Aorta (tissue), 5 donors: ENCODE measurements around the gene SLC4A5. TPM values are rescaled to one million over a fixed set of nuclear protein-coding genes. Genes with fewer than 3 reads are reported as not detected.

ENCODE experiments used
- ATAC-seq: fragments of 200-7000 bp; cut with Tn5 transposase; one replicate; pipeline ENCODE4 v1.9.1; 2022; ENCODE audit warnings: moderate library complexity; ENCODE audit not compliant: low FRiP score
- DNase-seq, 2 donors: peaks; one replicate each; pipeline ENCODE4 v3.0.0-alpha.2; 2020
- H3K27ac ChIP-seq, 2 donors: one replicate each; pipeline ENCODE4 v1.5.1; 2013; ENCODE audit warnings: low read length in 2 of 2, mild to moderate bottlenecking in 2 of 2, moderate library complexity in 2 of 2, control low read depth in 1 of 2, inconsistent platforms in 1 of 2, low read depth in 1 of 2
- H3K27me3 ChIP-seq, 2 donors: one replicate each; pipeline ENCODE4 v1.6.1; 2013; ENCODE audit warnings: control low read depth in 1 of 2, low read length in 1 of 2, mild to moderate bottlenecking in 1 of 2, moderate library complexity in 1 of 2; ENCODE audit not compliant: insufficient read depth in 2 of 2, control insufficient read depth in 1 of 2
- H3K36me3 ChIP-seq, 2 donors: one replicate each; pipeline ENCODE4 v1.6.1; 2013; ENCODE audit warnings: control low read depth in 1 of 2, low read length in 1 of 2, mild to moderate bottlenecking in 1 of 2; ENCODE audit not compliant: insufficient read depth in 2 of 2, control insufficient read depth in 1 of 2
- H3K4me1 ChIP-seq, 2 donors: one replicate each; pipeline ENCODE4 v1.6.1; 2013; ENCODE audit warnings: low read length in 2 of 2, control low read depth in 1 of 2, mild to moderate bottlenecking in 1 of 2, moderate library complexity in 1 of 2; ENCODE audit not compliant: insufficient read depth in 2 of 2, control insufficient read depth in 1 of 2
- H3K4me3 ChIP-seq, 2 donors: one replicate each; pipeline ENCODE4 v1.5.1; 2013; ENCODE audit warnings: low read length in 2 of 2, control low read depth in 1 of 2, mild to moderate bottlenecking in 1 of 2
- H3K9me3 ChIP-seq: one replicate; pipeline ENCODE4 v1.6.1; 2013; ENCODE audit warnings: mild to moderate bottlenecking, low read length; ENCODE audit not compliant: control insufficient read depth
- WGBS, 2 donors: extraction: QIAGEN DNeasy Blood & Tissue Kit; methylation state at CpG; one replicate each; pipeline ENCODE4 v1.1.7; 2013; 5-methylcytosine and 5-hydroxymethylcytosine counted together
- intact Hi-C, 2 donors: fragments of 100-400 bp; cut with DNase I; formaldehyde crosslinking; loops; one replicate each; pipeline versions ENCODE4 v1.14.2 to v1.15.0; 2022
- polyA plus RNA-seq, 2 donors: library from polyadenylated mRNA; stranded (reverse); fragments of 200-250 nt; gene quantifications; one replicate each; pipeline ENCODE4 v1.2.3, GENCODE V29; 2013
- total RNA-seq, 2 donors: library from RNA; stranded (reverse); fragmentation: NEBNext Ultra II Directional; extraction: Animal tissue kit (Norgen Biotek cat#: 25700); gene quantifications; one replicate each; pipeline ENCODE4 v1.2.1, GENCODE V29; 2021
- donor health status: healthy with polysubstance abuse.
- donor health status: Bipolar disorder and iron deficiency.
- donor health status: DM: no; HTN: no; CAD: no.
- donor health status: DM: no; HTN: no; CAD: no.
- donor health status: DM: yes; HTN: yes; CAD: no.

Gene SLC4A5
- total and polyA plus RNA-seq, 4 donors: 1.6 to 7.3 (median 6.2) TPM; not detected in 1

GRCh38 chr2:74328573-74328972 lies 14.6 kb downstream of the SLC4A5 start:
- intact Hi-C loops: no loop called here
- H3K36me3 ChIP-seq: peaks cover 3 to 4% of the 10 kb centered on the region in 2 donors

GRCh38 chr2:74328074-74328473 lies 15.1 kb downstream of the SLC4A5 start:
- Histone ChIP-seq H3K27ac (no peak overlapping the region), H3K9me3 (no peaks in the 10 kb centered on the region), H3K4me3 (no peak overlapping the region), H3K4me1 (no peaks in the 10 kb centered on the region), H3K36me3 (peaks cover 2 to 4% of the 10 kb centered on the region in 2 donors), H3K27me3 (no peaks in the 10 kb centered on the region)
- no peak for ATAC-seq
- WGBS, 2 donors: 88 to 90% methylated on average over 2 of the region's 2 CpGs
- no peak for DNase-seq
- intact Hi-C loops: no loop called here

More at GRCh38 chr2:74328573-74328972, 14.6 kb downstream of the SLC4A5 start:
- Histone ChIP-seq H3K27me3 (no peaks in the 10 kb centered on the region), H3K9me3 (no peaks in the 10 kb centered on the region), H3K4me3 (no peak overlapping the region), H3K4me1 (no peaks in the 10 kb centered on the region), H3K27ac (no peak overlapping the region)
- ATAC-seq: no peak
- WGBS, 2 donors: 77 to 81% methylated on average over 2 of the region's 2 CpGs
- no peak for DNase-seq

GRCh38 chr2:74327627-74328026 lies 15.6 kb downstream of the SLC4A5 start:
- no peak overlapping the region for H3K27ac ChIP-seq
- intact Hi-C loops: no loop called here
- no peaks in the 10 kb centered on the region for H3K9me3 ChIP-seq
- peaks cover 2 to 4% of the 10 kb centered on the region in 2 donors for H3K36me3 ChIP-seq
- no peaks in the 10 kb centered on the region for H3K4me1 ChIP-seq
- ATAC-seq (no peak), DNase-seq (no peak)
- WGBS, 2 donors: 96 to 97% methylated on average over 1 of the region's 1 CpG
- H3K27me3 ChIP-seq: no peaks in the 10 kb centered on the region
- H3K4me3 ChIP-seq: no peak overlapping the region

GRCh38 chr2:74327199-74327598 lies 16.0 kb downstream of the SLC4A5 start:
- no peak overlapping the region for H3K4me3 ChIP-seq
- no peaks in the 10 kb centered on the region for H3K27me3 ChIP-seq
- H3K9me3 ChIP-seq: no peaks in the 10 kb centered on the region
- intact Hi-C loops: no loop called here
- 86 to 89% methylated on average over 5 of the region's 5 CpGs for WGBS, 2 donors
- H3K27ac ChIP-seq: no peak overlapping the region
- ATAC-seq (no peak), DNase-seq (no peak)
- H3K36me3 ChIP-seq: peaks cover 2 to 3% of the 10 kb centered on the region in 2 donors
- H3K4me1 ChIP-seq: no peaks in the 10 kb centered on the region

DNA sequence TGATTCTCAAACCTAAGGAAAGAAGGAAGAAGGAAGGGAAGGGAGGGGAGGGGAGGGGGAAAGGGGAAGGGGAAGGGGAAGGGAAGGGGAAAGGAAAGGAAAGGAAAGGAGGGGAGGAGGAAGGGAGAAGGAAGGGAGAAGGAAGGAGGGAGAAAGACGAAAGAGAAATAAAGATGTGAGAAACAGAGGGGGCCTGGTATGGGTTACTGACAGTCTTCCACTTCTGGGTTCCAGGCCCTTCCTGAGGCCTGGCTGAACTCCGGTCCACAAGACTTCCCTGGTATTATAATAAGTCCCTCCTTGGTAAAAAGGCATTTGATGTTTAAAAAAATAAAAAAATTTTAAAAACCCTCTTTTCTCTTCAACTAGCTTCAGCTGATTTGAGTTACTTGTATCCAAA lies 17.4 kb downstream of the SLC4A5 start:
- DNase-seq (no peak), ATAC-seq (no peak)
- Histone ChIP-seq H3K9me3 (no peaks in the 10 kb centered on the region), H3K36me3 (peaks cover 0 to 2% of the 10 kb centered on the region in 2 donors), H3K27me3 (no peaks in the 10 kb centered on the region), H3K4me1 (no peaks in the 10 kb centered on the region), H3K27ac (no peak overlapping the region), H3K4me3 (no peak overlapping the region)
- 90 to 91% methylated on average over 2 of the region's 2 CpGs for WGBS, 2 donors
- intact Hi-C loops: no loop called here

GRCh38 chr2:74321737-74322136 lies 21.5 kb downstream of the SLC4A5 start:
- no peak overlapping the region for H3K4me3 ChIP-seq
- H3K27ac ChIP-seq: no peak overlapping the region
- DNase-seq: no peak
- no peaks in the 10 kb centered on the region for H3K27me3 ChIP-seq
- peaks cover 3 to 4% of the 10 kb centered on the region in 2 donors for H3K4me1 ChIP-seq
- WGBS, 2 donors: 97 to 98% methylated on average over 2 of the region's 2 CpGs
- no peak for ATAC-seq
- H3K36me3 ChIP-seq: no peaks in the 10 kb centered on the region
- no peaks in the 10 kb centered on the region for H3K9me3 ChIP-seq
- intact Hi-C loops: no loop called here

DNA sequence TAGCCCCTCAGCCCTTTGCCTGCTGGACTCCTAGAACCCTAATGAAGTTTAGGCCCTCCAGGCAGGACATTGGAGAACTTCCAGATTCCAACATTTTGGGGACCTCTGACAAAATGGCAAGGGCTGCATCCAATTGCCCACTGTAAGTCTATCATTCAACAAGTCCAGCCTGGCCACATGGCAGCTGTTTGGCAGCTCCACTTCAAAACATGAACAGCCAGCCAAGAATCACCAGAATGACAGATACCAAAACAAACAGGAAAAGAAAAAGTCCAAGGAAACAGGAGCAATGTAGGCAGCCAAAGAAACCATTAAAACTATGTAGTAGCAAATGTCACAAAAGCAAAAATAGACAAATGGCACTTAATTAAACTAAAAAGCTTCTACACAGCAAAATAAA lies 25.5 kb downstream of the SLC4A5 start:
- H3K4me3 ChIP-seq: no peak overlapping the region
- H3K4me1 ChIP-seq: peaks cover 3 to 5% of the 10 kb centered on the region in 2 donors
- DNase-seq (no peak), ATAC-seq (no peak)
- H3K27me3 ChIP-seq: no peaks in the 10 kb centered on the region
- H3K36me3 ChIP-seq: no peaks in the 10 kb centered on the region
- H3K27ac ChIP-seq: no peak overlapping the region
- intact Hi-C loops: no loop called here
- no peaks in the 10 kb centered on the region for H3K9me3 ChIP-seq

GRCh38 chr2:74316627-74317295 lies 26.5 kb downstream of the SLC4A5 start:
- DNase-seq (no peak), ATAC-seq (no peak)
- no peak overlapping the region for H3K27ac ChIP-seq
- H3K36me3 ChIP-seq: no peaks in the 10 kb centered on the region
- H3K4me1 ChIP-seq: peaks cover 3 to 5% of the 10 kb centered on the region in 2 donors
- intact Hi-C loops: no loop called here
- H3K27me3 ChIP-seq: no peaks in the 10 kb centered on the region
- WGBS, 2 donors: 83 to 84% methylated on average over 6 of the region's 6 CpGs
- no peak overlapping the region for H3K4me3 ChIP-seq
- no peaks in the 10 kb centered on the region for H3K9me3 ChIP-seq

DNA sequence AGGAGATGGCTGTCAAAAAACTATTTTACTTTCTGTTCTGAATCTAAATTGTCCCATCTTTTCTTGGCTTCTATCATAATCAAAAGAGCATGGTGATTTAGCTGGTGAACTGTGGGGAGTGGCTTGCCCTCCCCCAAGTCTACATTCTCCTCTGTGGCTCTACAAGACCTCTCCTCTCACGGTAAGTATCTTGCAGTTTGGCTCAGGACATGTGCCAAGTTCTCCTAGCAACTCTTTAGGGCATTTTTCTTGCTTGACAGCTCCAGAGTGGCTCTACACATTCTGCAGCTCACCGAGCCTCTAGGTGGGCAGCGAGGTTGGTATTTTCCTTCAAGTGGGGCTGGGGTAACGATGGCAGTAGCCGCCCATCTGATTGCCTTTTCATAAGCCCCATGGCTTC lies 29.1 kb downstream of the SLC4A5 start:
- WGBS, 2 donors: 83 to 89% methylated on average over 5 of the region's 5 CpGs
- Histone ChIP-seq H3K4me1 (peaks cover 3 to 4% of the 10 kb centered on the region in 2 donors), H3K27me3 (no peaks in the 10 kb centered on the region), H3K27ac (no peak overlapping the region), H3K36me3 (no peaks in the 10 kb centered on the region), H3K4me3 (no peak overlapping the region), H3K9me3 (no peaks in the 10 kb centered on the region)
- ATAC-seq (no peak), DNase-seq (no peak)
- intact Hi-C loops: no loop called here
